Vagina (tissue), 2 donors: Measurements from ENCODE around the gene SMAD6.

ENCODE experiments used
- POLR2A ChIP-seq, 2 donors: fragments of 450-650 bp; IDR thresholded peaks; one replicate each; pipeline ENCODE4 v1.6.1; 2017; ENCODE audit warnings: antibody characterized with exemption in 2 of 2, mild to moderate bottlenecking in 2 of 2, moderate library complexity in 2 of 2
- POLR2AphosphoS5 ChIP-seq, 2 donors: sonication (generic); formaldehyde crosslinking; IDR thresholded peaks; one replicate each; pipeline ENCODE4 v1.9.0; 2017; ENCODE audit warnings: antibody characterized with exemption in 2 of 2, mild to moderate bottlenecking in 2 of 2, low read depth in 1 of 2; ENCODE audit not compliant: insufficient read depth in 1 of 2
- TF ChIP-seq, protein P1 (sequence below), 3 experiments: fragments of 450-650 bp in 2 of 3; fragments of 200-600 bp in 1 of 3; sonication (generic) in 1 of 3; IDR thresholded peaks; one replicate each; pipeline ENCODE4 v1.5.1; 2017 to 2019; ENCODE audit warnings: antibody characterized with exemption in 3 of 3, mild to moderate bottlenecking in 2 of 3, moderate library complexity in 2 of 3

DNA sequence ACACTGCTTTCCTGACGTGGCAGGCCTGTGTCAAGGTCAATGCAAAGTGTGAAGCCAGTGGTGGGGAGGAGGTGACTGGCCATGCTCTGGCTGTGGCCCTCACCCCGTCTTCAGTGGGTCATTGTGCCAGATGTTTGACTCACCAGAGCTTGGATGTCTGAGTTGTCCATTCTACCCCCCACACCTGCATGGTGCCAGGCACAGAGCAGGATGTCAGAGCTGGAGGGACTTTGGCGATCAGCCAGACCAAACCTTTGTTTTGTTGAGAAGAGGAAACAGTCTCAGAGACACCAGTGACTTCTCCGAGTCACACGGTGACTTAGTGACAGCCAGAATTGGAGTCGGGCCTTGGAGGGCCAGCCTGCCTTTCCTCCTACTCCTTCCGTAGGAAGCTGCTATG, 49.5 kb downstream of the SMAD6 start:
- TF ChIP-seq, protein P1, sequence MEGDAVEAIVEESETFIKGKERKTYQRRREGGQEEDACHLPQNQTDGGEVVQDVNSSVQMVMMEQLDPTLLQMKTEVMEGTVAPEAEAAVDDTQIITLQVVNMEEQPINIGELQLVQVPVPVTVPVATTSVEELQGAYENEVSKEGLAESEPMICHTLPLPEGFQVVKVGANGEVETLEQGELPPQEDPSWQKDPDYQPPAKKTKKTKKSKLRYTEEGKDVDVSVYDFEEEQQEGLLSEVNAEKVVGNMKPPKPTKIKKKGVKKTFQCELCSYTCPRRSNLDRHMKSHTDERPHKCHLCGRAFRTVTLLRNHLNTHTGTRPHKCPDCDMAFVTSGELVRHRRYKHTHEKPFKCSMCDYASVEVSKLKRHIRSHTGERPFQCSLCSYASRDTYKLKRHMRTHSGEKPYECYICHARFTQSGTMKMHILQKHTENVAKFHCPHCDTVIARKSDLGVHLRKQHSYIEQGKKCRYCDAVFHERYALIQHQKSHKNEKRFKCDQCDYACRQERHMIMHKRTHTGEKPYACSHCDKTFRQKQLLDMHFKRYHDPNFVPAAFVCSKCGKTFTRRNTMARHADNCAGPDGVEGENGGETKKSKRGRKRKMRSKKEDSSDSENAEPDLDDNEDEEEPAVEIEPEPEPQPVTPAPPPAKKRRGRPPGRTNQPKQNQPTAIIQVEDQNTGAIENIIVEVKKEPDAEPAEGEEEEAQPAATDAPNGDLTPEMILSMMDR (IDR thresholded peaks at IDR 0.05), result no peak
- TF ChIP-seq POLR2AphosphoS5 (IDR thresholded peaks at IDR 0.05; ENCODE audit: insufficient read depth in 1 of 2, low read depth in 1 of 2) (no peak), POLR2A (IDR thresholded peaks at IDR 0.05) (no peak)
